Esophagus mucosa (tissue), 1 donor: ENCODE results near the gene CHRNG. TPM values are rescaled to one million over a fixed set of nuclear protein-coding genes. Genes with fewer than 3 reads are reported as not detected.

ENCODE experiments used
- ATAC-seq: fragments of 200-7000 bp; cut with Tn5 transposase; one replicate; pipeline ENCODE4 v1.9.1; 2020
- total RNA-seq: library from RNA; stranded (reverse); gene quantifications from one replicate; pipeline ENCODE4 v1.2.4, GENCODE V29; 2023
- donor health status: DM: yes; HTN: yes; CAD: no.

The CHRNG gene
- total RNA-seq, 1 donor from 2014 or later: not detected

- ATAC-seq: no peak
Measured at GRCh38 chr2:232580648-232580981, 41.1 kb downstream of the CHRNG start.

- no peak for ATAC-seq
Measured at GRCh38 chr2:232581725-232582124, 42.2 kb downstream of the CHRNG start.

GRCh38 chr2:232584238-232584637, 44.7 kb downstream of the CHRNG start:
- ATAC-seq: no peak

- no peak for ATAC-seq
Measured at GRCh38 chr2:232586943-232587505, 47.5 kb downstream of the CHRNG start.

- peak; percentile 10 for ATAC-seq
Measured at GRCh38 chr2:232587512-232587911, 48.0 kb downstream of the CHRNG start.

- ATAC-seq: peak; percentile 3
Measured at GRCh38 chr2:232588031-232588430, 48.5 kb downstream of the CHRNG start.

- ATAC-seq: peak; percentile 81
Measured at GRCh38 chr2:232588680-232589585, 49.4 kb downstream of the CHRNG start.

- ATAC-seq: peak; percentile 77
Measured at GRCh38 chr2:232592772-232593395, 53.4 kb downstream of the CHRNG start.

- ATAC-seq: no peak
Measured at GRCh38 chr2:232593982-232594381, 54.5 kb downstream of the CHRNG start.

Other genes starting within 250 kb of the CHRNG start
- gene ALPP, start 160.9 kb upstream of the CHRNG start, total RNA-seq: not detected
- gene ALPG, start 132.8 kb upstream of the CHRNG start, total RNA-seq: not detected
- not detected for gene ALPI, start 83.5 kb upstream of the CHRNG start, total RNA-seq
- gene ECEL1, start 51.9 kb upstream of the CHRNG start, total RNA-seq: not detected
- not detected for gene PRSS56, start 19.3 kb upstream of the CHRNG start, total RNA-seq
- gene CHRND, start 13.5 kb upstream of the CHRNG start, total RNA-seq: not detected
- gene TIGD1, start 10.9 kb downstream of the CHRNG start, total RNA-seq: 2.5 TPM
- 55.7 TPM for gene EIF4E2, start 11.0 kb downstream of the CHRNG start, total RNA-seq
- gene EFHD1, start 93.9 kb downstream of the CHRNG start, total RNA-seq: 1.1 TPM
- 31.7 TPM for gene GIGYF2, start 157.6 kb downstream of the CHRNG start, total RNA-seq
- gene KCNJ13, start 236.9 kb downstream of the CHRNG start, total RNA-seq: not detected